ENCODE data around the gene ANKRD2. TPM values are rescaled to one million over a fixed set of nuclear protein-coding genes. Genes with fewer than 3 reads are reported as not detected.
"Not testable (repeated sequence)": the region's sequence is repeated elsewhere in the genome, so short reads cannot be mapped to it uniquely, and the experiment has no call there.

Gene ANKRD2
- total RNA-seq, 1 donor = 0.86 TPM

DNA sequence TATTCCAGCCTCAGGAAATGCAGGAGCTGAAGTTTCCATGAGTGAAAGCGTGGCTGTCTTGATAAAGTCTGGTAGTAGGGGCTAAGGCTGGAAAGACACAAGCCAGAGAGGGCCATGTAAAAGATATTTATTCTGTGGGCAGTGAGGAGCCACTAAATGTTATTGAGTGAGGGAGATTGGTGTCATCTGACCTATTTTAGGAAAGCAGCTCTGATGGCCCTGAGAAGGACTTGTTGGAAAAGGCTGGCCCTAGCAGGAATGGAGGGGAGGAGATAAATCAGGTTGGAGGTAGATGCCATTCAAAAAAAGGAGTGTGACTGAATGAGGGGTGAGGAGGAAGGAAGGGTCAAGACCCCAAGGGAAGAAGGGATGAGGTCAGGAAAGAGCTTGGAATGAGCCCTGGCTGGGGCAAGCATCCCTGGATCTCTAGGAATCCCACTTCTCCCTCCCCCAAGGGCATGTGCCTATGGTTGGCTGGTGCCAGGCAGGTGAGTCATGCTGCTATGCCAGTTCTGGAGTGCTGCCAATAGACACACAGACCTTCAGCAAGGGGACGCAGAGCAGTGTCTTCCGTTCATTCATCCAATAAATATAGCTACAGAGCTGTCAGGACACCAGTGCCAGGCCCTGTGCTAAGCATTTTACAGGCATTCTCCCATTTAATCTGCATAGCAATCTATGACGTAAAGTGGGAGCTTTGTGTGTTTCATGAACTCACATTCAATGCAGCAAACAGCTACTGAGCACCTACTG lies 2.0 kb downstream of the ANKRD2 start:
- DNase-seq (ENCODE audit: low read depth) = peak; percentile 54
- no peak overlapping the region for H3K4me3 ChIP-seq (ENCODE audit: low read depth, low read length)
- TF ChIP-seq, protein P1, sequence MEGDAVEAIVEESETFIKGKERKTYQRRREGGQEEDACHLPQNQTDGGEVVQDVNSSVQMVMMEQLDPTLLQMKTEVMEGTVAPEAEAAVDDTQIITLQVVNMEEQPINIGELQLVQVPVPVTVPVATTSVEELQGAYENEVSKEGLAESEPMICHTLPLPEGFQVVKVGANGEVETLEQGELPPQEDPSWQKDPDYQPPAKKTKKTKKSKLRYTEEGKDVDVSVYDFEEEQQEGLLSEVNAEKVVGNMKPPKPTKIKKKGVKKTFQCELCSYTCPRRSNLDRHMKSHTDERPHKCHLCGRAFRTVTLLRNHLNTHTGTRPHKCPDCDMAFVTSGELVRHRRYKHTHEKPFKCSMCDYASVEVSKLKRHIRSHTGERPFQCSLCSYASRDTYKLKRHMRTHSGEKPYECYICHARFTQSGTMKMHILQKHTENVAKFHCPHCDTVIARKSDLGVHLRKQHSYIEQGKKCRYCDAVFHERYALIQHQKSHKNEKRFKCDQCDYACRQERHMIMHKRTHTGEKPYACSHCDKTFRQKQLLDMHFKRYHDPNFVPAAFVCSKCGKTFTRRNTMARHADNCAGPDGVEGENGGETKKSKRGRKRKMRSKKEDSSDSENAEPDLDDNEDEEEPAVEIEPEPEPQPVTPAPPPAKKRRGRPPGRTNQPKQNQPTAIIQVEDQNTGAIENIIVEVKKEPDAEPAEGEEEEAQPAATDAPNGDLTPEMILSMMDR (IDR thresholded peaks at IDR 0.05; ENCODE audit: insufficient read depth, low read depth, low read length) = no peak

DNA sequence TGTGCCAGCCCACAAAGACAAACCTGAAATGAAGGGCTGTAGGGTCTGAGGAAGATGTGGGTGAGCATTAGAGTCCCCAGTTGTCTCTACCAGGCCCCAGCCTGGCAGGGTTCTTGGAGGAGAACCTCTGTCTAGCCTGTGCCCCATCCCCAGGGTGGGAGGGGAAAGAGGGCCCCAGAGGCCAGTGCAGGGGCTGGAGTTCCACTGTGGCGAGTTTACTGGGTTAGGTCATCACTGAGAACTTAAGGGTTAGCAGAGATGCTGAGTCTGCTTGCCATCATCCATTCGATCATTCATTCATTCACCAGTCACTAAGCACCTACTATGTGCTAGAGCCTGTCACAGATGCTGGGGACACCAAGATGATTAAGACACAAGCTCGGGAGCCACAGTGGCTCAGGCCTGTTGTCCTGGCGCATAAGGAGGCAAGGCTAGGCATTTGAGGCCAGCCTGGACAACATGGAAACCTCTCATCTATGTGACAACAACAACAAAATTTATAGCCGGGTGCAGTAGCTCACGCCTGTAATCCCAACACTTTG lies 2.6 kb downstream of the ANKRD2 start:
- no peak overlapping the region for H3K4me3 ChIP-seq (ENCODE audit: low read depth, low read length)
- peak; percentile 23 for DNase-seq (ENCODE audit: low read depth)
- TF ChIP-seq, protein P1 (IDR thresholded peaks at IDR 0.05; ENCODE audit: insufficient read depth, low read depth, low read length) = no peak

DNA sequence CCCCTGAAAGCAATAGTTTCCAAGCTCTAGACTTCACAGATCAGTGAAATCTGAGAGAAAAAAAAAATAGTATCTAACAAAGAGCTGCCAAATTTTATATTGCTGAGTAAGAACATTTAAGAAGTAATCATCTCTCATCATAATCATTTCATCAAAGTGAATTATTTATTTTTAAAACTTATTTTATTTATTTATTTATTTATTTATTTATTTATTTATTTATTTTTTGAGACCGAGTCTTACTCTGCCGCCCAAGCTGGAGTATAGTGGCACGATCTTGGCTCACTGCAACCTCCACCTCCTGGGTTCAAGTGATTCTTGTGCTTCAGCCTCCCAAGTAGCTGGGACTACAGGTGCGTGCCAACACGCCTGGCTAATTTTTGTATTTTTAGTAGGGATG lies 3.9 kb downstream of the ANKRD2 start:
- H3K4me3 ChIP-seq (ENCODE audit: low read depth, low read length); DNase-seq (ENCODE audit: low read depth): not testable (repeated sequence)

DNA sequence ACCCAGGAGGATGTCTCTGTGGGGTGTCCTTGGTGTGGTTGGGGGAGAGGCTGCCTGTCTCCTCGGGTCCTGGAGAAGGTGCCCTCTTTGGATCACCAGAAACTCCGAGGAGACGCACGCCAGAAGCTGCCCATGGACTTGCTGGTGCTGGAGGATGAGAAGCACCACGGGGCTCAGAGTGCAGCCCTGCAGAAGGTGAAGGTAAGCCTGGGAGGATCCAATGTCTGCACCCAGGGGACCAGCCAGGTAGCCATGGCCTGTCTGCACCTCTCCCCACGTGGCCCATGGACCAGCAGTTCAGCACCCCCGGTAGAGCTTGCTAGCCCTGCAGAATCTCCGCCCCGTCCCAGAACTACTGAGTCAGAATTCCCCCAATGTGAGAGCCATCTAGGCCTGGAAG lies 5.1 kb downstream of the ANKRD2 start:
- DNase-seq (ENCODE audit: low read depth) = no peak
- TF ChIP-seq, protein P1 (IDR thresholded peaks at IDR 0.05; ENCODE audit: insufficient read depth, low read depth, low read length) = no peak
- H3K4me3 ChIP-seq (ENCODE audit: low read depth, low read length) = no peak overlapping the region

DNA sequence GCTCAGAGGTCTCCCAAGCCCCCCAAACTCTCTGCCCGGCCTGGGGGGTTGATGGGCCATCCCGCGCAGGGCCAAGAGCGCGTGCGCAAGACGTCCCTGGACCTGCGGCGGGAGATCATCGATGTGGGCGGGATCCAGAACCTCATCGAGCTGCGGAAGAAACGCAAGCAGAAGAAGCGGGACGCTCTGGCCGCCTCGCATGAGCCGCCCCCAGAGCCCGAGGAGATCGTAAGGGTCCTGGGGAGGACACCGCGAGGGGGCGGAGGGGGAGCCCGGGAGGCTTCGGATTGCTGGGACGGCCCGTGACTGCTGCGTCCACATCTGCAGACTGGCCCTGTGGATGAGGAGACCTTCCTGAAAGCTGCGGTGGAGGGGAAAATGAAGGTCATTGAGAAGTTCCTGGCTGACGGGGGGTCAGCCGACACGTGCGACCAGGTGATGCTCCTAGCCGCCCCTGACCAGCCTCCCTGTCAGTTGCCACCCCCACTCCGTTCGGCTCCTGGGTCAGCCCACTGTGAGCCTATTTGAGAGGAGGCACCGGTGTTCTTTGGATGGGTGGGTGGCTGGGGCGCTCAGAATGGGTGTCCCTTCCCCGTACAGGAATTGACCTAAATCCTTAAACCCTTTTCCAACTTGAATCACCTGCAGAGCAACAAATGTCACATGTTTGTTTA lies 5.7 kb downstream of the ANKRD2 start:
- peak overlapping the region; percentile 30 for H3K4me3 ChIP-seq (ENCODE audit: low read depth, low read length)
- TF ChIP-seq, protein P1 (IDR thresholded peaks at IDR 0.05; ENCODE audit: insufficient read depth, low read depth, low read length) = no peak
- no peak for DNase-seq (ENCODE audit: low read depth)

DNA sequence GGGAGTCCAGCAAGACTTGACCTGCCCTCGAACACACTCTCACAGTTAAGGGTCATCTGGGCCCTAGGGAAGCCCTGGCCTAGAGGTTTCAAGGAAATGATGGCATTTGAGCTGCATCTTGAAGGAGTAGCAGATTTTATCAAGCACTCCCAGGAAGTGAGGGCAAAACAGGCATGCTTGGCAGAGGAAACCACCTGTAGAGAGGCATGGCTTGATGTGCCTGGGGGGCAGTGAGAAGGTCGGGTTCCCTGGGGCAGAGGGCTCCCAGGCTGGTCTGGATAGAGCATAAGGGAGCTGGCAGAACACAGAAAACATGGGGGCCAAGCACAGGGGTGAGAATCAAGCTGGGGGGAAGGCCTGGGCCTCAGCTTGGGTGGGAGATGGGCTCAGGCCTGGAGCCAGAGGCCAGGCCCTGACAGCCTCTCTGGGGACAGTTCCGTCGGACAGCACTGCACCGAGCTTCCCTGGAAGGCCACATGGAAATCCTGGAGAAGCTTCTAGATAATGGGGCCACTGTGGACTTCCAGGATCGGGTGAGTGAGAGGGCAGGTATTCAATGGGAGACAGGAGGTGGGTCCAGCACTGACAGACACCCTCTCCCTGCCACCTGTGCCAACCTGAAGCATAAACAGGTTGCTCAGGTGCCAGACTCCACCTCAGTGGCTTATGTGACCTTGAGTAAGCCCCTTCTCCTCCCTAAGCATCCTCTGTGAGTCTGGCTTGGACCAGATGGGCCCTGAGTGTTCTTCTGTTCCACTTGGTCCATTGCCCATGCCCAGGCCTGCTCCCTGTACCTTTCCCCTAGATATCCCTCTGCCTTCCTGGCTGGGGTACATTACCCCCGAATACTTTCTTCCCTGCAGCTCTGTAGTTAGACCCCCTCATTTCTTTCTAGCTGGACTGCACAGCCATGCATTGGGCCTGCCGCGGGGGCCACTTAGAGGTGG lies 8.1 kb downstream of the ANKRD2 start:
- no peak overlapping the region for H3K4me3 ChIP-seq (ENCODE audit: low read depth, low read length)
- TF ChIP-seq, protein P1 (IDR thresholded peaks at IDR 0.05; ENCODE audit: insufficient read depth, low read depth, low read length) = no peak
- no peak for DNase-seq (ENCODE audit: low read depth)

All from fibroblast of villous mesenchyme (primary cell).